HepG2 (cell line): ENCODE data around the gene SEC14L2. TPM values are rescaled to one million over a fixed set of nuclear protein-coding genes. Genes with fewer than 3 reads are reported as not detected.
A peak's percentile ranks its signal among the peaks of the same experiment; 100 is the strongest.

Source experiments
- CBX5 ChIP-seq: sonication (generic); formaldehyde crosslinking; IDR thresholded peaks from 2 replicates; pipeline ENCODE4 v1.4.0; 2020; ENCODE audit warnings: missing genetic modification reagents, borderline replicate concordance
- ERF ChIP-seq: IDR thresholded peaks from 2 replicates; pipeline ENCODE4 v1.6.1; 2018; ENCODE audit warnings: missing biosample characterization, missing genetic modification reagents
- FLYWCH1 ChIP-seq: sonication (generic); formaldehyde crosslinking; IDR thresholded peaks from 2 replicates; pipeline ENCODE4 v1.8.1; 2023; ENCODE audit warnings: mild to moderate bottlenecking, missing genetic modification reagents
- HOXA3 ChIP-seq: sonication (generic); formaldehyde crosslinking; IDR thresholded peaks from 2 replicates; pipeline ENCODE4 v1.5.0; 2020; ENCODE audit warnings: missing genetic modification reagents
- KLF11 ChIP-seq: IDR thresholded peaks from 2 replicates; pipeline ENCODE4 v1.6.1; 2016; ENCODE audit warnings: missing compliant biosample characterization
- RERE ChIP-seq: IDR thresholded peaks from 2 replicates; pipeline ENCODE4 v1.6.1; 2016; ENCODE audit warnings: low read depth, missing genetic modification reagents, missing compliant biosample characterization
- REST ChIP-seq, 2 experiments: IDR thresholded peaks; 2 replicates each; pipeline ENCODE4 v1.6.1; 2011 to 2012; ENCODE audit warnings: low read length in 2 of 2, borderline replicate concordance in 1 of 2, low read depth in 1 of 2, mild to moderate bottlenecking in 1 of 2, moderate library complexity in 1 of 2
- U2AF1 ChIP-seq: fragments of 200-400 bp; formaldehyde crosslinking; optimal IDR thresholded peaks from 2 replicates; pipeline ENCODE3; 2017; ENCODE audit warnings: mild to moderate bottlenecking, low read depth, low read length
- ZBTB2 ChIP-seq: sonication (generic); formaldehyde crosslinking; IDR thresholded peaks from 2 replicates; pipeline ENCODE4 v1.8.0; 2022; ENCODE audit warnings: low read depth, missing genetic modification reagents
- ZBTB42 ChIP-seq: sonication (generic); formaldehyde crosslinking; IDR thresholded peaks from 2 replicates; pipeline ENCODE4 v1.5.0; 2020; ENCODE audit warnings: mild to moderate bottlenecking, missing genetic modification reagents
- ZFP82 ChIP-seq: sonication (generic); formaldehyde crosslinking; IDR thresholded peaks from 2 replicates; pipeline ENCODE4 v1.5.1; 2020; ENCODE audit warnings: mild to moderate bottlenecking, missing genetic modification reagents, borderline replicate concordance
- ZGPAT ChIP-seq: IDR thresholded peaks from 2 replicates; pipeline ENCODE4 v1.6.1; 2016; ENCODE audit warnings: mild to moderate bottlenecking
- ZNF382 ChIP-seq: sonication (generic); formaldehyde crosslinking; IDR thresholded peaks from 2 replicates; pipeline ENCODE4 v1.5.0; 2020; ENCODE audit warnings: missing genetic modification reagents, mild to moderate bottlenecking, borderline replicate concordance
- ZNF546 ChIP-seq: sonication (generic); formaldehyde crosslinking; conservative IDR thresholded peaks from 2 replicates; pipeline ENCODE4 v1.8.1; 2023; ENCODE audit warnings: mild to moderate bottlenecking, missing genetic modification reagents
- ZNF563 ChIP-seq: sonication (generic); formaldehyde crosslinking; IDR thresholded peaks from 2 replicates; pipeline ENCODE4 v1.8.0; 2022; ENCODE audit warnings: mild to moderate bottlenecking, moderate library complexity, missing genetic modification reagents
- ZNF616 ChIP-seq: sonication (generic); formaldehyde crosslinking; IDR thresholded peaks from 2 replicates; pipeline ENCODE4 v1.5.0; 2020; ENCODE audit warnings: low read depth, mild to moderate bottlenecking, missing genetic modification reagents
- polyA plus RNA-seq, 8 experiments: library from polyadenylated mRNA; depleted of rRNA in 3 of 8; stranded (reverse) in 7 of 8; unstranded in 1 of 8; fragments of >200 nt; fragmentation: Illumina TruSeq in 4 of 8; extraction: Trizol in 4 of 8; gene quantifications; 2 replicates each; pipeline versions ENCODE4 v1.2.1 to v1.2.3, GENCODE V29; 2011 to 2016; ENCODE audit warnings: low read depth in 4 of 8, missing spikeins in 1 of 8, mixed read lengths in 1 of 8; ENCODE audit not compliant: insufficient read depth in 1 of 8
- total RNA-seq, 5 experiments: library from RNA; depleted of rRNA; stranded (reverse); fragments of >200 nt; fragmentation: Illumina TruSeq; extraction: Trizol; gene quantifications; 2 replicates each; pipeline ENCODE4 v1.2.3, GENCODE V29; 2016; ENCODE audit warnings: low read depth in 1 of 5

SEC14L2 gene
- total and polyA plus RNA-seq, 2 of the 13 experiments (the other 11 are each of a cell fraction or from before 2014, with no cell fraction given): 4.1 to 5.1 TPM

- no peak for TF ChIP-seq KLF11 (CRISPR knock-in tag)
- TF ChIP-seq ZNF546 (CRISPR knock-in tag): no peak; the same call in 1 of the 2 replicates
- no peak for TF ChIP-seq CBX5 (CRISPR knock-in tag)
- TF ChIP-seq U2AF1: no peak
- no peak for TF ChIP-seq ZNF382 (CRISPR knock-in tag)
- no peak for TF ChIP-seq ZBTB42 (CRISPR knock-in tag)
- peak; percentile 67 for TF ChIP-seq ERF
- TF ChIP-seq HOXA3 (CRISPR knock-in tag): peak; percentile 100
- peak; percentile 91 for TF ChIP-seq ZNF563 (CRISPR knock-in tag)
- peak; percentile 93 for TF ChIP-seq ZGPAT (CRISPR knock-in tag)
- TF ChIP-seq RERE (CRISPR knock-in tag): no peak
- no peak for TF ChIP-seq ZBTB2 (CRISPR knock-in tag)
- TF ChIP-seq ZFP82 (CRISPR knock-in tag): peak; percentile 93; the same call in 1 of the 2 replicates
- peak; percentile 87; the same call in 1 of the 2 replicates for TF ChIP-seq ZNF616 (CRISPR knock-in tag)
- TF ChIP-seq FLYWCH1 (CRISPR knock-in tag): no peak
- TF ChIP-seq REST (IDR thresholded peaks at IDR 0.05; ENCODE audit: borderline replicate concordance in 1 of 2, low read depth in 1 of 2, low read length in 2 of 2): no peak
Measured at GRCh38 chr22:30356449-30357235, 40.2 kb upstream of the SEC14L2 start, which contains the start of the genes CCDC157 and SF3A1 (continued).
